GM18951 (cell line): ENCODE data around the gene C1QTNF8.

Source experiments
- POLR2A ChIP-seq: IDR thresholded peaks from 4 replicates; pipeline ENCODE4 v1.6.1; 2011; ENCODE audit warnings: mild to moderate bottlenecking; ENCODE audit not compliant: insufficient read length, insufficient read depth; ENCODE audit errors: extremely low read depth
- in situ Hi-C: fragments of 300-500 bp; cut with MboI; formaldehyde crosslinking; loops from one replicate; pipeline ENCODE4 v1.12.0; 2022; ENCODE audit warnings: low sequenced_read_pairs, mixed read lengths, inconsistent platforms; ENCODE audit not compliant: unreplicated experiment

C1QTNF8 gene, protein sequence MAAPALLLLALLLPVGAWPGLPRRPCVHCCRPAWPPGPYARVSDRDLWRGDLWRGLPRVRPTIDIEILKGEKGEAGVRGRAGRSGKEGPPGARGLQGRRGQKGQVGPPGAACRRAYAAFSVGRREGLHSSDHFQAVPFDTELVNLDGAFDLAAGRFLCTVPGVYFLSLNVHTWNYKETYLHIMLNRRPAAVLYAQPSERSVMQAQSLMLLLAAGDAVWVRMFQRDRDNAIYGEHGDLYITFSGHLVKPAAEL

DNA sequence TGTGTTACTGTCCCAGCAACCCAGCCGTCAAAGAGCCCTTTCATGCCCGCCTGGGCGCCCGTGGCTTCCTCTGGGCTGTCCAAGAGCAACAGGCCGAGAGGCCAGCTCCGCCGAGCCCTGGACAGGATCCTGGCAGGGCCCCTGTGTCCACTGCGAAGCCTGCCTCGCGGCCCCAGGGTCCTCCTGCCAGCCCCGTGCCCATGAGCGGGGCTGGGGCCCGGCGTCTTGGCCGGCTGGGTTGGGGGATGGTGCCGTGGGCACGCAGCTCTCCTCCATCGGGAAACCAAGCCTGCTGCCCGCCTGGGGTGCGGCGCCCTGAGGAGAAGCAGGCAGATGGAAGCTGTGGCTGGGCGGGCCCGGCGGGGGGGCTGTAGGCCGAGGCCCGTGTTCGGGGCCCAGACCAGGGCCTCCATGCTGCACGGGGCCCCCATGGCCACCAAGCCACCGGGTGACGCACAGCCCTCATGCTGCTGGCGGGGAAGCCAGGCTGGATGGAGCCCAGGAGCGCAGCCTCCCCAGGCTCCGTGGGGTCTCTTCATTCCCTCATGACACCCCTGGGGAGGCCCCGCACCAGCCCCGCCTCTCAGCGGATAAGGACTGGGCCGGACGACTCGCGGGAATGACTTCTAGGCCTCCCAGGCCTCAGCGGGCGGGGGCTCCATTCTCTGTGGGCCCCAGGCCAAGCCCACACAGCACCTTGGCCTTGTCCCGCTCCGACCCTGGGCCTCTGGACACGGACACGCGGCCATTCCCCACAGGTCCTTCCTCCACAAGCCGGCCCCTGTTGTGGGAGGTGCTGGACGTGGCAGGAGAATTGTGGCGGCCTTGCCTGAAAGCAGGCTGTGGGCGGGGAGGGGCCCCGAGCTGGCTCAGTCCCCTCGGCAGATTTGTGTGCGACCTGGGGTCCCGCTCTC, at the start of gene C1QTNF8:
TSS of gene C1QTNF8 (minus strand) at position 76 of the 914 bp plus-strand sequence. CDS start 1,322 bp downstream, outside the sequence.
- no peak for TF ChIP-seq POLR2A
- in situ Hi-C loops, result no loop called here

DNA sequence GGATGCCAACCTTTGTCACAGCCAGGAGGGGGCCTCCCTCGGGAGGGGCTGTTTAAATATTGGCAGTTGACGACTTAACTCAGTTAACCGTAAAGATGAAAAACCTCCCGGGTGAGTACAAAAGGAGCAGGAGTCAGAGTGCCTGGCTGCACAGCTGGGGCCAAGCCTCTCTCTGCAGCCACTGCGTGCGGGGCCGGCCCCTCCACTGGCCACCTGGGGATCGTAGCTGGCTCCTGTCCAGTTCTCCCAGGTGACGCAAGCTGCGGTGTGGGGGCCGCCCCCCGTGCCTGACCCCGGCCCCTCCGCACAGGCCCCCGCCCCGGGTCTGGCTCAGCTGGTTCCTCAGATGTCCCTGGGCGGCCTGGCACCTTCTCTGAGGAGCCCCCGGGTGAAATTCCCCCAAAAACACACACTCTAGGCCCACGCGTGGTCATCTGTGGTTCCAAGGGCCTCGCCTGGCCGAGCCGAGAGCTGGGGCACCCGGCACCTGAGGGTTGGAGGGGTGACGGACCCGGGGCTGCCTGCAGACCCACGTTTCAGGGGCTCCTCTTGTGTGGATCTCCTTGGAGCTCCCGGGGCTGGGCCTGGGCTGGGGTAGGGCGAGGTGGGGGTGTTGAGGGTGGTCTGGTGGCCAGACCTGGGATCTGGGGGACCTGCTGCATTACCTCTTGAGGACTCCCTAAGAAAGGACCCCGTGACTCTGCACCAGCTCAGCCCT, 49.5 kb upstream of the C1QTNF8 start:
- in situ Hi-C loops, result no loop called here
- no peak for TF ChIP-seq POLR2A

DNA sequence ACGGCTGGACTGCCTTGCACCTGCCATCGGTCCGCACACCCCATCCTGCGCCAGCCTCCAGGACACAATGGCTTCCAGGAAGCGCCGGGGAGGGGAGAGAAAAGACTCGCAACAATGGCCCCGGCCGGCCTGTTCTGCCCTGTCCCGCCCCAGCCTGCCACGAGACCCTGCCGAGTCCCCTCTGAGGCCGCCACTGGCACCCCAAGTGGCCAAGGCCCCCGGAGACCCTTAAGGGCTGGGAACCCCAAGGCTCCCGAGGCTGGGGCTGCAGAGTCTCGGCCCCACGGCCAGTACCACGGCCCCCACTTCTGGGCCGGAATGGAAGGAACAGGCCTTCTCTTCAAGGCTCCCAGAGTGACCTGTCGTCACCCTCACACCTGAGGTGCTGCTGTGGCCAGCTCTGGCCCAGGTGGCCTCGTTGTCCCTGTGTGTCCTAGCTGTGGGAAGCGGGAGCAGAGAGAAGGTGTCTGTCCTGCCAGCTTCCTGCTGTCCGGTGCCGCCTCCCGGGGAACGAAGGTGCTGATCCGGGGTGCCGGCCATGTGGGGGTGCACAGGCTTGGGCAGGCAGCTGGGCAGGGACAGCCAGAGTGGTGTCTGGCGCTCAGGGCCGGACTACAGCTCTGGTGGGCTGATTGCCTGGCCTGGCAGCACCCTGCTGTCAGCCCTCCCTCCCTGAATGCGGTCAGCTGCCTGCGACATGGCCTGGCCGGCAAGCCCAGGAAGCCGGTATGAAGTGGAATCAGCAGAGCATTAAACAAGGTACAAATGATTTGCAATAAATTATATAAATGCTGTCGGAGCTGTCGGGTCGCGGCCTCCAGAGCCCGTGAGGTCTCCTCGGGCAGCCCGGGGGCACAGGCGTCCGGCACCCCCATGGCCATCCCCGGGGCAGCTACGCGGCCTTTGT, 48.7 kb upstream of the C1QTNF8 start:
- in situ Hi-C loops, result no loop called here
- TF ChIP-seq POLR2A, result no peak

DNA sequence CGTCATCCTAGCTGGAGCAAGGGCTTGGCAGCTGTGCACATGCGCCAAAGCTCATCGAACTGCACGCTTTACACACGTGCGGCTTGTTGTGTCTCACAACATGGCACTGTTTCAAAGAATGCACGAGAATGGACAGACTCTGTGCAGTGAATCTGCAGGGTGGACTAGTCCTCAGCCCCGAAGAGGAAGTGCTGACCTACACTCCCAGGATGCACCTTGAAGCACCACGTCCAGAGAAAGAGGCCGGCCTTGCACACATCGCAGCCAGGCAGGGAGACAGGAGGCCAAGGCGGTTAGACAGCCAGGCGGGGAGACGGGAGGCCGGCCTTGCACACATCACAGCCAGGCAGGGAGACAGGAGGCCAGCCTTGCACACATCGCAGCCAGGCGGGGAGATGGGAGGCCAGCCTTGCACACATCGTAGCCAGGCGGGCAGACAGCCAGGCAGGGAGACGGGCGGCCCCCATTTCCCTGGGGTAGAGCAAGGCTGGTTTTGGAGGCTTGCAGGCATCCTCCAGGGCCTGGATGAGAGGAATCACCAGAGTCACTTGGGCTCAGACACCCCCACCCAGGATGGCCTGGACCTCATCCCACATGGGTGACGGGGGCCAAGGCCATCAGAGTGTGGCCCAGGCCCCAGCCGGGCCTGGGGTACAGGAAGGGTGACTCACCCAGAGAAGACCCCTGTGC, 47.9 kb upstream of the C1QTNF8 start:
- in situ Hi-C loops, result no loop called here
- no peak for TF ChIP-seq POLR2A

DNA sequence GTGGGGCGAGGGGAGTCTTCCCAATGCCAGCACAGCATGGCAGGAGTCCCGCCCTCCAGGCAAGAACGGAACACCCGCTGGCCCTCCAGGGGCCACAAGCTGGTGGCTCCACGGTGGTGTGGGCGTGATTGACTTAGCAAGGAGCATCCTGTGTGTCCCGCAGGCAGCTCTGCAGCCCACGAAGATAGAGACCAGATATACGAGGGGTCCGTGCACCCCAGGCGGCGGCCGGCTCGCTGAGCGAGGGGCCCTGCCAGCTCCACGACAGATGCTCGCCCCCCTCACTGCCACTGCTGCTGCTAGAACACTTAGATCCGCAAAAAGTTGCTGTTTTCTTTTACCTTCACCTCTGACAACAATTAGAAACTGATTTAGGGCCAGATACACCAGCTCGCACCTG, 46.9 kb upstream of the C1QTNF8 start:
- no peak for TF ChIP-seq POLR2A
- in situ Hi-C loops, result no loop called here

DNA sequence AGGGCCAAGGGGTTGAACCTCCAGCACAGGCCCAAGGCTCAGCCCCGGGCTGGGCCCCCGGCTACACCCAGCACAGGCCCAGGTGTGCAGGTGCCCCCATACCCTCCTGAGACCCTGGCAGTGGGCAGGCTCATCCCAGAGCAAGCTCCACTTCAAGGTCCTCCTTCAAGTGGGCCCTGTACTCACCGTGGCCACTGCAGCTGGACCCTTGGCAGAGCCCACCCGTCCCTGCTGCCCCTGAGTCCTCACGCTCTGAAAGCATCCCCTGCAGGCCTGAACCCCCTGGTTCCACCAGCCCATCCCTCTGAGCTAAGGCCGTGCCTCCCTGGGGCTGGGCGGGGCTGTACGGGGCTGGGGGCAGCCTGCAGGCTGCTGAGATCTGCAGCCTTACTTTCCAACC, 45.7 kb upstream of the C1QTNF8 start:
- in situ Hi-C loops, result no loop called here
- no peak for TF ChIP-seq POLR2A

DNA sequence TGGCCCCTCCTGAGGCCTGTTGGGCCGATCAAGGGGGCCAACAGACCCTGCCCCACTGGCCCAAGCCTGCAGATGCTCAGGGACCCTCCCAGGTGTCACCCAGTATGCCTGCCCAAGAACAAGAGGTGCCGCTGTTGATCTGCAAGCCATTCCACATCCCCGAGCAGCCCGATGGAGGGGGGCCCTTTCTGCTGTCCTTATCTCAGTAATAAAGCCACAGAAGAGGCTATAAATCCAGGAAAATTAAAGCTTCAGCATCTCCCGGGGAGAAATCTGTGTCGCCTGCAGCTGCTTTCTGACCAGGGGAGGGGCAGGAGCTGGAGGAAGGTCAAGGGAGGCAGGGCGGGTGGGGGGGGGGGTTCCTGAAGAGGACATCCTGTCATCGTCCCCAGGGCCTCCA, 45.1 kb upstream of the C1QTNF8 start:
- in situ Hi-C loops, result no loop called here
- TF ChIP-seq POLR2A, result no peak

DNA sequence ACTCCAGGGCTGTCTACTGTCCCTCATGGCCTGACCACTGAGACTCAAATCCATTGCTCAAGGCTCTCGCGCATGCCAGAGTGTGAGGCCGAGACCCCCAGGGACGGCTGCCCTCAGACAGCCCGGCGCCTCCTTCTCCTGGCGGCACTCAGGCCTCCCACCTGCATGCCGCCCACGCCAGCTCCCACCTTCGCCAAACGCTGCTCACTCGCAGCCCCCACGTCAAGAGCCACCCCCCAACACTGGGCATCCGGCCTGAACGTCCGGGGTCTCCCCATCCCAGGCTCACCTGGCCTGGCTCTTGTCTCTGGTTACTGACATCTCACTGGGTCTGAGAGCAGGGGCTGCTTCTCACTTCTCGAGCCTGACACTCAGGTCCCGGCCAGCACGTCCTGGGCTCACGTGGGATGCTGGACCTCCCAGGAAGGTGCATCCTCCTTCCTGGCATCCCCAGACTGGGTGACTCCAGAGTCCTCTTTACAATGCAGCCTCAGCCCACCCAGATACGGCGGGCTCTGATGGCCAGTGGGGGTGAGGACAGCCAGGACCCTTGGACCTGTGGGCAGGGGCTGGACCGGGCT, 44.6 kb upstream of the C1QTNF8 start:
- in situ Hi-C loops, result no loop called here
- TF ChIP-seq POLR2A, result no peak

DNA sequence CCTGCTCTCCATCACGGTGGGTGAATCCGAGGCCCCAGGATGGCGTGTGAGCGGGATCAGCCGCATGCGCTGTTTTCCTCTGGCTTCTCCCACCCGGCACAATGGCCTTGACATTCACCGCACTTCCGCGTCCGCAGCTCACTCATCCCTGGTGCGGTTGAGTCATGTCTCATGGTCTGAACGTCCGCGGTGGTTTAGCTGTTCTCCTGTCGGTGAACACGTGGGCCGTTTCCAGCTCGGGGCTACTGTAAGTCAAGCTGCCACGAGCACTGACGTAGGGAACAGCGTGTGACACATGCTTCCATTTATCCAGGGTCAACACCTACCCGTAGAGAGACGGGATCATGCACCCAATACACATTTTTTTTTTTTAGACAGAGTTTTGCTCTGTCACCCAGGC, 41.6 kb upstream of the C1QTNF8 start:
- in situ Hi-C loops, result no loop called here

DNA sequence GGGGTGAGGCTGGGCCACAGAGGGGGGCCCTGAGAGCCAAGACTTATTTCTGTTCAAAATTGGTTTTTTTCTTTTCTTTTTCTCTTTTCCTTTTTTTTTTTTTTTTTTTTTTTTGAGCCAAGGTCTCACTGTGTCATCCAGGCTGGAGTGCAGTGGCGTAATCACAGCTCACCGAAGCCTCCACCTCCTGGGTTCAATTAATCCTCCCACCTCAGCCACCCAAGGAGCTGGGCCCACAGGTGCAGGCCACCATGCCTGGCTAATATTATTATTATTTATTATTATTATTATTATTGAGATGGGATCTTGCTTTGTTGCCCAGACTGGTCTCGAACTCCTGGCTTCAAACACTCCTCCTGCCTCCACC, 39.4 kb upstream of the C1QTNF8 start:
- in situ Hi-C loops, result no loop called here
- TF ChIP-seq POLR2A, result no peak

More for the DNA sequence above, 41.6 kb upstream of the C1QTNF8 start:
- TF ChIP-seq POLR2A, result no peak

DNA sequence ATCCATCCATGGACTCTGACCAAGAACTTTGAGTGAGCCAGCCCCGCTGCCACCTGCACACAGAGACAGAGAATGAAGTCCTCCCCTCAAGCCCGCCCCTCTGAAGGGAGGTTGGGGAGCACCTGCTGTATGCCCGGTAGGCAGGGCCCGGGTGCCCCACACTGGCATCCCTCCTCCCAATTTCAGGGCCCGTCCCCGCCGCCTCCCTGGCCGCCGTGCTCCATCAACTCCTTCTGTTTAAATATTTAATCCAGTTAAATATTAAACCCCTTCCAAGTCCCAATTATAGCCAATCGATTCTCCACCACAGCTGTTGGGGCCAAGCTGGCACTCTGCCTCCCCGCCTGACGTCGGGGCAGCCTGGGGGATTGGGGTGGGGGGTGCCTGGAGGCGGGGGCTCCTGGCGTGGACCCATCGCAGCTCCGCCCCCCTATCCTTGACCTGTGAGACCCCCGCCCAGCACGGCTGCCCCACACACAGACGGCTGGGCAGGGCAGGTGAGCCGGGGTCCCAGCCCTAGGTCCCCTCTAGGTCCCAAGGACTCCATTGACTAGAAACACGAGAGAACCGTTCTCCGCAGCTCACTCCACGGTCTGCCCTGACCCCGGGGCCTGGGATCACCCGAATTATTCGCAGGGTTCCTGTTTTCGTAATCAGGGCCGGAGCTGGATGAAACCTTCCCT, 38.9 kb upstream of the C1QTNF8 start:
- in situ Hi-C loops, result no loop called here
- TF ChIP-seq POLR2A, result no peak
